Activated T-cell treated with anti-CD3 and anti-CD28 coated beads, Interleukin-2, amount 50 U/mL, for 24 hours (primary cell): ENCODE measurements around the gene NEB.

Experiments
- DNase-seq: peaks from one replicate; pipeline ENCODE4 v3.0.0-alpha.2; 2020
- H3K27ac Mint-ChIP-seq: 2 replicates; pipeline ENCODE4 v1.8.0; 2020; ENCODE audit warnings: mild to moderate bottlenecking, mixed read lengths
- H3K27me3 Mint-ChIP-seq: 2 replicates; pipeline ENCODE4 v1.8.0; 2020; ENCODE audit warnings: mixed read lengths
- H3K36me3 Mint-ChIP-seq: 2 replicates; pipeline ENCODE4 v1.8.0; 2020; ENCODE audit warnings: low read depth, mixed read lengths
- H3K4me1 Mint-ChIP-seq: 2 replicates; pipeline ENCODE4 v1.8.0; 2020; ENCODE audit warnings: low read depth, mixed read lengths
- H3K4me3 Mint-ChIP-seq: 2 replicates; pipeline ENCODE4 v1.8.0; 2020; ENCODE audit warnings: mild to moderate bottlenecking, moderate library complexity, mixed read lengths
- H3K9me3 Mint-ChIP-seq: 2 replicates; pipeline ENCODE4 v1.8.0; 2020; ENCODE audit warnings: mixed read lengths

Gene NEB

DNA sequence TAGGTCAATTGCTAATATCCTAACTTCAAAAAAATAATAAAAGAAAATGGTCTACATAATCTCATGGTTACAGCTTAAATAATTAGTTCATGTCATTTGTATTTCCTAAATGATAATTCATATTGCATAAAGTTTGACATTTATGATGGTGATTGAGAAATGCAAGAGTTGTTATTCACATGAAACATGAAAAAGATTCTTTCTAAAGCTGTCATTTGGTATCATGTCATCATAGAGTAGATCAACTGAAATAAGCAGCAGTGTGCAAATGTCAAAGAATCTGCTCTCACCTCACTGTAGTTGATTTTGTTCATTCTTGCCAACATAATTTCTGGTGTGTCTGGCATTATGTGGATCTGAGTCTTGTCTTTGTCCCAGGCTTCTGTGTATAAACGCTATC is 95.3 kb downstream of the NEB start:
- no peaks in the 10 kb centered on the region for H3K27me3 Mint-ChIP-seq
- H3K4me3 Mint-ChIP-seq = no peak overlapping the region
- H3K4me1 Mint-ChIP-seq = peaks cover 34% of the 10 kb centered on the region
- peaks cover 3% of the 10 kb centered on the region for H3K9me3 Mint-ChIP-seq
- H3K27ac Mint-ChIP-seq = no peak overlapping the region
- H3K36me3 Mint-ChIP-seq = peaks cover 9% of the 10 kb centered on the region
- no peak for DNase-seq

DNA sequence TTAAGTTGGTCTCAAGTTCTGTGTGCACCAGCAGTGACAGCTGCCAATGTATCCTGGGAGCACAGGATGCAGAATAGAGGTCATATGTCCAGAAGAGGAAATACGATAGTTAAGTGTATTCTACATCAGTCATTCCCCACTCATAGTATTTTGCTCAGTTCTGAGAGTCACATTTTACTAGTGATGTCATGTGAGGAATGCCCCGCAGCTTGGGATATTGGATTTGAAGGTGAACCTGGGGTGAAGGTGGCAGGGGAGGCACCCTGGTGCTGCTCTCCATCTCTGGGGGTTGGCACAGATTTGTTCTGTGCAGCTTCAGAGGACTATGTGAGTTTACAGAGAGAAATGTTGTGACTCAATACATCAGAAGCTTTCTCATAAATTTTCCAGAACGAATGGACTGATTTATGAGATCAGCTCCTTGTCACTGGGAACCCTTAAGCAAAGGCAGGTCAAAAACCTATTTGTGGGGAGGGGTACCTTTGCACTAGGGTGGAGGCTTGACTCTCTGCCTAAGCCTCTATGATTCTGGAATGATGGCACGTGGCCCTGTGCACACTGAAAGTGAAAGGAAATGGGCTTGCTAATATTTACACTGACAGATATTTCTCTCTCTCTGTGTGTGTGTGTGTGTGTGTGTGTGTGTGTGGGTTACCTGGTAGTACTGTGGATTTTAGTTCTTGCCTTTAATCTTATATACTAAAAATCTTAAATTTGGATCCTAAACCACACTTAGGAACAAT is 95.9 kb downstream of the NEB start:
- H3K4me1 Mint-ChIP-seq = peaks cover 34% of the 10 kb centered on the region
- H3K4me3 Mint-ChIP-seq = peak overlapping the region; percentile 50
- H3K27ac Mint-ChIP-seq = peak overlapping the region; percentile 94
- H3K9me3 Mint-ChIP-seq = peaks cover 3% of the 10 kb centered on the region
- H3K36me3 Mint-ChIP-seq = peaks cover 9% of the 10 kb centered on the region
- DNase-seq = peak; percentile 43
- no peaks in the 10 kb centered on the region for H3K27me3 Mint-ChIP-seq

DNA sequence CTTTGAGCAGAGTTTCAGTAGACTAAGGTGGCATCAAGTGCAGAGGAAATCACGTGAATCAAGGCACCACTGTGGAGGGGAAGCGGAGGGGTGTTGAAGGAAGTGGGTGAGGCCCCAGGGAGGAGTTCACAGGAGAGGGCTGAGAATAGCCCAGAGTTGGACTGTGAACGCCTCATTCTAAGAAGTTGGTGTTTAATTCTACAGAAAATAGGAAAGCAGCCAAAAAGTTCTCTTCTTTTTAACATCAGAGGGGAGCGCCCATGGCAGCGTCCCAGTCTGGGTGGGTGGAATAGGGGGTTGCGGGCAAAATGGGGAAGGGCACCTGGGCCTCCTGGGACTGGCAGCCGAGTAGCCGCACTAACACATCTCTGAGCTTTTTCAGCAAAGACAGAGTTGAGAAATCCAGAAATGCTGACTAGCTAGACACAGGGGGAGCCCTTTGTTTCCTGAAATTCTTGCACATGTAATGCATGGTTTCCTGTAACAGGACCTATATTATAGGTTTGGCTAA is 97.0 kb downstream of the NEB start:
- peaks cover 34% of the 10 kb centered on the region for H3K4me1 Mint-ChIP-seq
- peak; percentile 53 for DNase-seq
- peak overlapping the region; percentile 94 for H3K27ac Mint-ChIP-seq
- H3K9me3 Mint-ChIP-seq = peaks cover 3% of the 10 kb centered on the region
- H3K27me3 Mint-ChIP-seq = no peaks in the 10 kb centered on the region
- peak overlapping the region; percentile 51 for H3K4me3 Mint-ChIP-seq
- H3K36me3 Mint-ChIP-seq = peaks cover 9% of the 10 kb centered on the region

DNA sequence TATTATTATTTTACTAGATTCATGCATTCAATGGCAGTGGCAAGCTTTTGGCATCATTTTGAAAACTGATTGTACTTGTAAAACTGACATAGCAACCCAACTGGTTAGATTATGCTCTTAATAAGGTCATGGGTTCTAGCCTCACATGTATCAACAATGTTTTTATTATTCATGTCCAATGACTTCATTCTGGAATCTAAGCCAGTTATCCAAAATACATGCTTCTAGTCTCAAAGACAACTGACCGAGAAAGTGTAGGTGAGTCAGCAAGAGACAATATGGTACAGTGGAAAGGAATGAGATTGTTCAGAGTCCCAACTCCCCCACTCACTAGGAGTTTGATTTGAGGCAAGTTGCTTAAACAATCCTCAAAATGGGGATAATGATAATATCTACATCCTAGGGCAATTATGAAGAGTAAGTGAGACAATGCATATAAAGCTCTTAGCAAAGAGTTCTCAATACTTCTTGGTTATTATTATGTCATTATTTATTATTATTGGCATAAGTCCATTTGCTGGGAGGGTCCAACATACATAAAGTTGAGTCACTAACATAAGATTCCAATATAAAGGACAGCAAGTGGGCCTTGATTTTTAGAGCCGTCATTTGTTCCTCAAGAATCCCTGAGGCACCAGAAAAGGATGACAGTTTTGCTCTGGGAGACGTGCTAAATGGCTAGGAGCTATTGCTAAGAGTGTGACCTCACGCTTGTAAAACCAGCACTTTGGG is 99.4 kb downstream of the NEB start:
- peaks cover 33% of the 10 kb centered on the region for H3K4me1 Mint-ChIP-seq
- H3K27ac Mint-ChIP-seq = no peak overlapping the region
- DNase-seq = no peak
- H3K9me3 Mint-ChIP-seq = peaks cover 3% of the 10 kb centered on the region
- peaks cover 9% of the 10 kb centered on the region for H3K36me3 Mint-ChIP-seq
- no peaks in the 10 kb centered on the region for H3K27me3 Mint-ChIP-seq
- no peak overlapping the region for H3K4me3 Mint-ChIP-seq

DNA sequence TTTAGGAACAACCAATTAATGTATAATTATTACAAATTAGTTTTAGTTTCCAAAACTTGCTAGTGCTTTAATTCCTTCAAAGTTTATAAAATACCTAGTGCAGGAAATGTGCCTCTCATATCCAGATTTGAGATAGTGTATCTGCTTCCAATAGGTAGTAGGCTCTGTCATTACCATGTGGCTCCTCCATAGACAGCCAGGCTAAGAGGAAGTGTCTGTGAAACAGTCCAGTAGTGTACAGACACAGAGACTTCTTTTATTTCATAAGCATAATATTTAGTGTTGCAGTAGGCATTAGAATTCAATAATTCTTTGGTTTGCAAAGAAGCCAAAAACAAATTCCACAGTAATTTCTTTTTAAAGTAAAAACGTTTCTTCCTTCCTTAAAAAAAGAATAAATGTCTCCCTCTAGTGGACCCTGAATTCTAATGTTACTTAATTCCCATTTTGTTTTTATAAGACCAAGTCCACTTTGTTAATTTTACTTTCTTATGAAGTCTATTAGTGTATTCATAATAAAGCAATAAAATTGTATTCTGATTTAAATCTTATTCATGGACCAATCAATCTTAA is 101.2 kb downstream of the NEB start:
- DNase-seq = no peak
- Mint-ChIP-seq H3K36me3 (peaks cover 9% of the 10 kb centered on the region), H3K9me3 (peaks cover 3% of the 10 kb centered on the region), H3K27me3 (no peaks in the 10 kb centered on the region), H3K27ac (no peak overlapping the region), H3K4me1 (peaks cover 18% of the 10 kb centered on the region), H3K4me3 (no peak overlapping the region)

DNA sequence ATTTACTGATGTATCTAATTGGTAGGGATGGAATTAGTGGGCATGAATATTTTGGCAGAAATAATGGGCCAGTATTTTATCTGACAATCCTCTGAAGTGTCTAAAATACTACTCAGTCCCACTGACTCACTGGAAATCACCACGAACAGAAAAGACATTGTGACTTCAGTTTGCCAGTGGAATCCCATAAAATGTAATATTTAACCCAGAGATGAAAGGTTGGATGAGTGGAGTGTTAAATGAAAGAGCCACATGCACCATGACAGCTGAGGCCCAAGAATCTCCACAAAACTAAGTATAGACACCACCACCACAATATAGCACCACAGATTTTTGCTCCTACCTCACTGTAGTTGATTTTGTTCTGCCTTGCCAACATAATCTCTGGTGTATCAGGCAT is 103.9 kb downstream of the NEB start:
- Mint-ChIP-seq H3K9me3 (peaks cover 3% of the 10 kb centered on the region), H3K4me1 (no peaks in the 10 kb centered on the region), H3K36me3 (peaks cover 3% of the 10 kb centered on the region), H3K27me3 (no peaks in the 10 kb centered on the region), H3K27ac (no peak overlapping the region), H3K4me3 (no peak overlapping the region)
- DNase-seq = no peak

DNA sequence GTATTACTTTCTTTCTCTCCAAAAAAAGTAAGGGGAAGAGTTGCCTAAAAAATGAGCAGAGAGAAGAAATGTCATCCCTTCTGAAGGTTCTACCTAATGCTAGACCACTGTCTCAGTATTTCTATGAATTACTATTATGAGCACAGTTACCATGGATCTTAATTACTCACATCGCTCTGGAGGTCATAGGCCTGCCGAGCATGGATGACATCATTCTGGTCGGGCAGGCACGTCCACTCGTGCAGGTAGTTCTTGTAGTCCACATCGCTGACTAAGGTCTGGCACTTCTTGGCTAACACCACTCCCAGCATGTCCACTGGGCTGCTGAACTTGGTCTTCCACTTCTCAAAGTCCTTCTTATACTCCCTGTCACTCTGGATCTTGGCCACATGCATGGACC is 106.9 kb downstream of the NEB start:
- no peak for DNase-seq
- no peaks in the 10 kb centered on the region for H3K9me3 Mint-ChIP-seq
- no peak overlapping the region for H3K27ac Mint-ChIP-seq
- H3K4me3 Mint-ChIP-seq = no peak overlapping the region
- H3K36me3 Mint-ChIP-seq = no peaks in the 10 kb centered on the region
- H3K27me3 Mint-ChIP-seq = no peaks in the 10 kb centered on the region
- H3K4me1 Mint-ChIP-seq = no peaks in the 10 kb centered on the region

DNA sequence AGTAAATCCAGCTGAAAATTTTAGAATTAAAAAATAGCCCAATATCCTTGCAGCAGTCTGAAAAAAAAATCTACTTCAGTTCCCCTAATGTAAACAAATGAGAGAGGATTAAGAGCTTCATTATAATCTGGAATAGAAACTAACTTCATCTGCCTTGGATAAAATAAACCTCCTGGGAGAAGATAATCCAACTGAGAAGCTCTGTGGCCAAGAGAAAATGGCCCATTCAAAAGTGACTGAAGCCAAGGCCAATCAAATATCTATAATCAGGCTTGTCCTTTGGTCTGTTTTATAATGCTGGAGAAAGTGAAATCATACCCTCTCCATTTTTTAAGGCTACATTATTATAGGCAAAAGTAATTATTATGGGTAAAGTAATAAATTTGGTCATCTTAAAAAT is 110.0 kb downstream of the NEB start:
- H3K27me3 Mint-ChIP-seq = no peaks in the 10 kb centered on the region
- no peaks in the 10 kb centered on the region for H3K9me3 Mint-ChIP-seq
- H3K4me1 Mint-ChIP-seq = no peaks in the 10 kb centered on the region
- no peaks in the 10 kb centered on the region for H3K36me3 Mint-ChIP-seq
- H3K4me3 Mint-ChIP-seq = no peak overlapping the region
- DNase-seq = no peak
- no peak overlapping the region for H3K27ac Mint-ChIP-seq

DNA sequence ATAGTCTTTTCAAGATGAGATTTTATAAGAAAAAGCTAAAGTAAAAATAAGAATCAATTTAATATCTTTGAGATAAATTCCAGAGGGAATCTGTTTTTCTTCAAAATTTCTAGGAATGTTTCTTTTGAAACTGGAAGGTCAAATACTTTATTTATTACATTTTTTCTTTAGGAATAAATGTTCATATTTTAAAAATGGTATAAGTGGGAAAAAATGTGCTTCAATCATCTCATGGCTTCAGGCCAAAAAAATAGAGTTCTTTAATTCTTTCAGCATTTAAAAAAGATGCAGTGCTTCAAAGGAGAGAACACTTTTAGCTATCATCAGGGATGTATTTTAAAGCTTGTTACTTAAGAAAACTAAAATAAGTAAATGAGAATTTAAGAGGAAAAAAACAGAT is 110.6 kb downstream of the NEB start:
- no peaks in the 10 kb centered on the region for H3K36me3 Mint-ChIP-seq
- no peaks in the 10 kb centered on the region for H3K9me3 Mint-ChIP-seq
- H3K27me3 Mint-ChIP-seq = no peaks in the 10 kb centered on the region
- DNase-seq = no peak
- no peak overlapping the region for H3K4me3 Mint-ChIP-seq
- H3K27ac Mint-ChIP-seq = no peak overlapping the region
- no peaks in the 10 kb centered on the region for H3K4me1 Mint-ChIP-seq

DNA sequence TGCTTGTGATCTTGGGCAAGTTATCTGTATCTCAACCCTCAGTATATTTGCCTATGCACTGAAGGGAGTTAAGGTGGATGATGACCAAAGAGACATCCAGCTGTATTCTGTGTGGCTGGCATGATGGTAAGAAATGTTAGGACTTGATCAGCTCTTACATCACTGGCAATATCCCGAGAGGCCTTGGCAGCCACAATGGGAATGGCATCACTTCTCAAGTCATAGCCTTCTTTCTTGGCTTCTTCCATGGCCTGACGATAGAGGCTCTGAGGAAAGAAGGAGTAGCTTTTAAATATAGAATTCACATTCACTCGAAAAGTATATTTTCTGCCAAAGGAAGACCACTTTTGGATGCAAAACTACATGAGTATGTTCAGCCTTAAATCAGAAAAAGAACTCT is 113.5 kb downstream of the NEB start:
- Mint-ChIP-seq H3K36me3 (no peaks in the 10 kb centered on the region), H3K4me3 (no peak overlapping the region), H3K4me1 (no peaks in the 10 kb centered on the region), H3K9me3 (no peaks in the 10 kb centered on the region), H3K27ac (no peak overlapping the region), H3K27me3 (no peaks in the 10 kb centered on the region)
- no peak for DNase-seq

DNA sequence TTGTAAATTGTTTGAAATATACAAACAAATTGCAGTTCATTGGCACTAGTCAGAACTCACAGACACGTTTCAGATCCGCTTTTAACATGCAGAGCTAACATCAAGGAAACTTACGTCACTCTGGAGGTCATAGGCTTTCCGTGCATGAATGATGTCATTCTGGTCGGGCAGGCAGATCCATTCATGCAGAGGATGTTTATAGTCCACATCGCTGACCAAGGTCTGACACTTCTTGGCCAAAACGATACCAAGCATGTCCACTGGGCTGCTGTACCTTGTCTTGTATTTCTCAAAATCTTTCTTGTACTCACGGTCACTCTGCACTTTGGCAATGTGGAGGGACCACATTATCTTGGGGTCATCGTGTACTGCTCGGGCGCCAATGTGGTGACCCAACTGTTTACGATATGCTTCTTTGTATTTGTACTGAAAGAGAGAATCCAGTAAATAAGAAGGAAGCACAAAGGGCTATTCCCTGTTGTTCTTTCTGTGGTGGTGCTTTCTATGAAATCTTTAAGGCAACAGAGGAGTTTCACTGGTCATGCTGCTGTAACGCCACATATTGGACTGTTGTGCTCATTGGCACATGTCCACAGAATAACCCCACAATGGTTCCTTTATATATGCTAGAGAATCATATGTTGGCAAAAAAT is 114.8 kb downstream of the NEB start:
- Mint-ChIP-seq H3K27me3 (no peaks in the 10 kb centered on the region), H3K36me3 (no peaks in the 10 kb centered on the region), H3K4me1 (peaks cover 10% of the 10 kb centered on the region), H3K4me3 (no peak overlapping the region), H3K27ac (no peak overlapping the region), H3K9me3 (no peaks in the 10 kb centered on the region)
- no peak for DNase-seq

DNA sequence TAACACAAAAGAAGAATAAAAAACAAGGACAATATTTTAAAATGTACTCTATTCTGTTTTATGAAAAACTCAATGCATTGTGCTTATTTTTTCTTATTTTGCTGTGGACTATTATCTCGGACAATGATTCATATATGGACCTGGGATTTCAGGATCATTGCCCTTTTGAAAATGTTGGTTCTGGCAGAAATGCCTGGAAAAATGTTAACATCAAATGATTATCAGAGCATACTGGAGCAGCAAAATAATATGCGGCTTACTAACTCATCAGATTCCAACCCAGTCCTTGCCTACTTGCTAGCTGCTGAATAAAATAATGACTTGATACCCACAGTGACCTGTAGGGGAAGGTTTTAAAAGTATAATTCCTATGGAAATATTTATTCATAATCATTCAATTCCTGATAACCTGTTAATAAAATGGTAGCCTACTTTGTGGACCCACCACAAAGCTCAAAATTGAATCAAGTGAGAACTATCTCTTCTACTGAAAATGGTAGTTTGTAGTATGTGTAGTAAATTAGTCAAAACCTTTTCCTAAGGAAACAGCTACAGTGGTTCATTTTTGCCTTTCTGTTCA is 117.4 kb downstream of the NEB start:
- H3K27ac Mint-ChIP-seq = no peak overlapping the region
- H3K27me3 Mint-ChIP-seq = no peaks in the 10 kb centered on the region
- H3K9me3 Mint-ChIP-seq = no peaks in the 10 kb centered on the region
- no peaks in the 10 kb centered on the region for H3K36me3 Mint-ChIP-seq
- peaks cover 13% of the 10 kb centered on the region for H3K4me1 Mint-ChIP-seq
- no peak for DNase-seq
- H3K4me3 Mint-ChIP-seq = no peak overlapping the region

DNA sequence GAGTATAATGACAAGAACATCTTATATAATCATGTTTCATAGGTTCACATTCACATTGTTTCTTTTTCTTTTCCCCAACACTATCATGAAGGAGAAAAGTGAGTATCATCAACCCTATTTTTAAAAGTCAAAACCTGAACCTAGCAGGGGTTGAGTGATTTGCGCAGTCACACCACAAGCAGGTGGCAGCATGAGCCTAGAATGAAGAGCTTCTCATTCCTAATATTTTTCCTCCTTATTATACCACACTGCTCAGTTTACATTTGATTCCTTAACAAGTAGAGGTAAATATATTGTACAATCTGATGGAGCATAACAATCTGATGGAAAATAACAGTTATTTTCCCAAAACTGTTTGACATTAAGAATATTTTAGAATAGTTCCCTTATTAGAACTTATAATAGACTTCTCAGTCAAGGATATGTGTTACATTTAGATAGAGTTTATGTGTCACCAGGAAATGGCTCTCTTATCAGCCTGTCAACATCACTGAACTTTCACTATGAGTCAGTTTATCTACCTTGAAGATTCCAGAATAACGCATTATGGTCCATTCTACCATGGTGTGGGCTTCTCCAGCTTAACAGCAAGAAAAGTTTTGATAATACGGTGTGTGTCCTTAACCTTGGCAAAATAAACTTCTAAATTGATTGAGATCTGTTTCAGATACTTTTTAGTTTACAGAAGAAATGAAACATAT is 119.5 kb downstream of the NEB start:
- H3K27me3 Mint-ChIP-seq = no peaks in the 10 kb centered on the region

DNA sequence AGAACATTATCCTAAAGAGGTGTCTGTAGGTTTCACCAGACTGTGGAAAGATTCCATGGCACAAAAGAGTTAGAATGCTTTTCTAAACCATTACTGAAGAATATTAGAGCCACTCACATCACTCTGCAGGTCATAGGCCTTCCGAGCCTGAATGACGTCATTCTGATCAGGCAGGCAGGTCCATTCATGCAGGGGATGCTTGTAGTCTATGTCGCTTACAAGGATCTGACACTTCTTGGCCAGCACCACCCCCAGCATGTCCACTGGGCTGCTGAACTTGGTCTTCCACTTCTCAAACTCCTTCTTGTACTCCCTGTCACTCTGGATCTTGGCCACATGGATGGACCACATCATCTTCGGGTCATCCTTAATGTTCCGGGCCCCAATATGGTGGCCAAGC is 120.1 kb downstream of the NEB start:
- no peak overlapping the region for H3K4me3 Mint-ChIP-seq
- no peaks in the 10 kb centered on the region for H3K27me3 Mint-ChIP-seq
- H3K27ac Mint-ChIP-seq = no peak overlapping the region
- no peaks in the 10 kb centered on the region for H3K9me3 Mint-ChIP-seq
- no peak for DNase-seq
- peaks cover 13% of the 10 kb centered on the region for H3K4me1 Mint-ChIP-seq
- H3K36me3 Mint-ChIP-seq = no peaks in the 10 kb centered on the region

More for the DNA sequence above, 119.5 kb downstream of the NEB start:
- Mint-ChIP-seq H3K9me3 (no peaks in the 10 kb centered on the region), H3K27ac (no peak overlapping the region), H3K4me3 (no peak overlapping the region), H3K4me1 (peaks cover 13% of the 10 kb centered on the region), H3K36me3 (no peaks in the 10 kb centered on the region)
- no peak for DNase-seq
